Loucy (cell line): ENCODE measurements around the gene RAF1.

Experiments used
- H2AFZ ChIP-seq: fragments of 200-600 bp; sonication (generic); 2 replicates; pipeline ENCODE4 v1.6.0; 2016; ENCODE audit warnings: antibody characterized with exemption, mild to moderate bottlenecking, low read length, moderate library complexity
- H3F3A ChIP-seq: fragments of 200-600 bp; 2 replicates; pipeline ENCODE4 v1.6.0; 2016; ENCODE audit warnings: antibody characterized with exemption, low read depth, mild to moderate bottlenecking
- H3K27me3 ChIP-seq: fragments of 200-600 bp; sonication (generic); 2 replicates; pipeline ENCODE4 v1.6.1; 2014; ENCODE audit warnings: low read length, mild to moderate bottlenecking; ENCODE audit not compliant: insufficient read depth, poor library complexity, severe bottlenecking
- H3K36me3 ChIP-seq: fragments of 200-600 bp; sonication (generic); 2 replicates; pipeline ENCODE4 v1.6.1; 2016; ENCODE audit warnings: low read length; ENCODE audit not compliant: insufficient read depth
- H3K4me1 ChIP-seq: fragments of 200-600 bp; sonication (generic); 2 replicates; pipeline ENCODE4 v1.5.1; 2014; ENCODE audit warnings: low read length, mild to moderate bottlenecking; ENCODE audit not compliant: insufficient read depth, poor library complexity, severe bottlenecking
- H3K4me2 ChIP-seq: fragments of 200-600 bp; sonication (generic); 2 replicates; pipeline ENCODE4 v1.6.0; 2014; ENCODE audit warnings: antibody characterized with exemption, low read length, low read depth, mild to moderate bottlenecking; ENCODE audit not compliant: poor library complexity, severe bottlenecking
- H3K4me3 ChIP-seq: fragments of 200-600 bp; sonication (generic); 2 replicates; pipeline ENCODE4 v1.5.1; 2014; ENCODE audit warnings: low read length, mild to moderate bottlenecking, mixed read lengths; ENCODE audit not compliant: poor library complexity, severe bottlenecking
- H3K79me2 ChIP-seq: fragments of 200-600 bp; sonication (generic); 2 replicates; pipeline ENCODE4 v1.6.1; 2014; ENCODE audit warnings: low read length; ENCODE audit not compliant: insufficient read depth
- H3K9ac ChIP-seq: fragments of 200-600 bp; sonication (generic); 2 replicates; pipeline ENCODE4 v1.6.0; 2014; ENCODE audit warnings: mild to moderate bottlenecking, low read depth, low read length, moderate library complexity; ENCODE audit not compliant: poor library complexity, severe bottlenecking
- H3K9me2 ChIP-seq: fragments of 200-600 bp; sonication (generic); replicated peaks from 2 replicates; pipeline ENCODE4 v1.6.1; 2016; ENCODE audit warnings: low read depth, low read length, mixed read lengths
- H3K9me3 ChIP-seq: fragments of 200-600 bp; sonication (generic); 2 replicates; pipeline ENCODE4 v1.6.1; 2014; ENCODE audit warnings: mild to moderate bottlenecking, antibody characterized with exemption, low read length, low read depth; ENCODE audit not compliant: insufficient read depth
- H4K20me1 ChIP-seq: fragments of 200-600 bp; sonication (generic); 2 replicates; pipeline ENCODE4 v1.6.0; 2014; ENCODE audit warnings: antibody characterized with exemption, low read length, mild to moderate bottlenecking; ENCODE audit not compliant: insufficient read depth, poor library complexity, severe bottlenecking
- CTCF ChIP-seq: fragments of 200-600 bp; sonication (generic); conservative IDR thresholded peaks from 2 replicates; pipeline ENCODE4 v1.5.1; 2014; ENCODE audit warnings: mild to moderate bottlenecking, antibody characterized with exemption, low read length
- EZH2phosphoT487 ChIP-seq: fragments of 200-600 bp; IDR thresholded peaks from 2 replicates; pipeline ENCODE4 v1.6.1; 2018; ENCODE audit warnings: antibody characterized with exemption, mild to moderate bottlenecking, moderate library complexity, borderline replicate concordance

Gene RAF1

GRCh38 chr3:12579905-12580304, 84.0 kb downstream of the RAF1 start:
- Histone ChIP-seq H3K4me1 (no peaks in the 10 kb centered on the region), H4K20me1 (no peaks in the 10 kb centered on the region), H3K9me2 (no peaks in the 10 kb centered on the region), H3K4me3 (no peak overlapping the region), H3F3A (no peaks in the 10 kb centered on the region), H3K27me3 (no peaks in the 10 kb centered on the region), H3K9ac (no peak overlapping the region), H3K4me2 (no peak overlapping the region), H3K9me3 (no peaks in the 10 kb centered on the region), H2AFZ (no peak overlapping the region), H3K36me3 (peaks cover 95% of the 10 kb centered on the region), H3K79me2 (no peaks in the 10 kb centered on the region)
- TF ChIP-seq CTCF (no peak), EZH2phosphoT487 (no peak)

GRCh38 chr3:12579456-12579855, 84.5 kb downstream of the RAF1 start:
- H3F3A ChIP-seq, result no peaks in the 10 kb centered on the region
- TF ChIP-seq EZH2phosphoT487 (no peak), CTCF (no peak)
- H4K20me1 ChIP-seq, result no peaks in the 10 kb centered on the region
- H3K4me2 ChIP-seq, result no peak overlapping the region
- no peaks in the 10 kb centered on the region for H3K9me2 ChIP-seq
- H3K4me1 ChIP-seq, result no peaks in the 10 kb centered on the region
- no peak overlapping the region for H3K9ac ChIP-seq
- H3K36me3 ChIP-seq, result peaks cover 95% of the 10 kb centered on the region
- no peak overlapping the region for H2AFZ ChIP-seq
- no peaks in the 10 kb centered on the region for H3K9me3 ChIP-seq
- no peaks in the 10 kb centered on the region for H3K79me2 ChIP-seq
- H3K27me3 ChIP-seq, result no peaks in the 10 kb centered on the region
- no peak overlapping the region for H3K4me3 ChIP-seq

- TF ChIP-seq EZH2phosphoT487, result no peak
- TF ChIP-seq CTCF, result no peak
- no peaks in the 10 kb centered on the region for H3F3A ChIP-seq
- peaks cover 95% of the 10 kb centered on the region for H3K36me3 ChIP-seq
- no peaks in the 10 kb centered on the region for H3K27me3 ChIP-seq
- no peak overlapping the region for H3K4me2 ChIP-seq
- H3K4me1 ChIP-seq, result no peaks in the 10 kb centered on the region
- no peak overlapping the region for H3K9ac ChIP-seq
- H2AFZ ChIP-seq, result no peak overlapping the region
- H3K9me3 ChIP-seq, result no peaks in the 10 kb centered on the region
- H3K4me3 ChIP-seq, result no peak overlapping the region
- H3K79me2 ChIP-seq, result no peaks in the 10 kb centered on the region
- no peaks in the 10 kb centered on the region for H3K9me2 ChIP-seq
- no peaks in the 10 kb centered on the region for H4K20me1 ChIP-seq
These were observed 85.2 kb downstream of the RAF1 start for GRCh38 chr3:12578742-12579141.
